Osteoblast (primary cell): Measurements from ENCODE around the gene PPP1R9A. TPM values are rescaled to one million over a fixed set of nuclear protein-coding genes. Genes with fewer than 3 reads are reported as not detected.

ENCODE experiments used
- DNase-seq: peaks from one replicate; pipeline ENCODE4 v3.0.0; 2011; ENCODE audit warnings: low spot score, mixed read lengths; ENCODE audit not compliant: insufficient read length; ENCODE audit errors: missing footprints
- H2AFZ ChIP-seq: 2 replicates; pipeline ENCODE4 v1.6.0; 2011; ENCODE audit warnings: mild to moderate bottlenecking, low read length
- H3K27ac ChIP-seq: 2 replicates; pipeline ENCODE4 v1.5.1; 2011; ENCODE audit warnings: mild to moderate bottlenecking, low read depth, low read length, moderate library complexity
- H3K27me3 ChIP-seq: 2 replicates; pipeline ENCODE4 v1.6.0; 2012; ENCODE audit warnings: mild to moderate bottlenecking, control low read depth, inconsistent platforms, low read length, moderate library complexity; ENCODE audit not compliant: insufficient read depth
- H3K36me3 ChIP-seq: 2 replicates; pipeline ENCODE4 v1.5.1; 2011; ENCODE audit warnings: mild to moderate bottlenecking, low read length, control low read depth, moderate library complexity; ENCODE audit not compliant: insufficient read depth
- H3K4me1 ChIP-seq: 2 replicates; pipeline ENCODE4 v1.5.1; 2011; ENCODE audit warnings: mild to moderate bottlenecking, low read length, control low read depth, moderate library complexity; ENCODE audit not compliant: insufficient read depth
- H3K4me2 ChIP-seq: 2 replicates; pipeline ENCODE4 v1.6.0; 2011; ENCODE audit warnings: mild to moderate bottlenecking, low read length; ENCODE audit not compliant: insufficient read depth
- H3K4me3 ChIP-seq: fragments of 200-600 bp; sonication (generic); 3 replicates; pipeline ENCODE4 v1.5.1; 2012; ENCODE audit warnings: mild to moderate bottlenecking, low read length, inconsistent platforms; ENCODE audit not compliant: insufficient read depth
- H3K79me2 ChIP-seq: 2 replicates; pipeline ENCODE4 v1.6.0; 2012; ENCODE audit warnings: mild to moderate bottlenecking, low read length, control low read depth, inconsistent platforms; ENCODE audit not compliant: insufficient read depth
- H3K9me3 ChIP-seq: 2 replicates; pipeline ENCODE4 v1.5.1; 2011; ENCODE audit warnings: low read depth, low read length, control low read depth
- H4K20me1 ChIP-seq: 2 replicates; pipeline ENCODE4 v1.6.0; 2012; ENCODE audit warnings: mild to moderate bottlenecking, low read length, control low read depth; ENCODE audit not compliant: insufficient read depth
- total RNA-seq: library from RNA; depleted of rRNA; stranded (reverse); fragments of >200 nt; gene quantifications from 2 replicates; pipeline ENCODE4 v1.2.3, GENCODE V29; 2012
- TF ChIP-seq, protein P1 (sequence below): IDR thresholded peaks from 2 replicates; pipeline ENCODE4 v1.5.1; 2011; ENCODE audit warnings: mild to moderate bottlenecking, low read depth, low read length, moderate library complexity; ENCODE audit errors: extremely low read depth

The PPP1R9A gene
- total RNA-seq, 1 donor, result under 0.01 TPM

DNA sequence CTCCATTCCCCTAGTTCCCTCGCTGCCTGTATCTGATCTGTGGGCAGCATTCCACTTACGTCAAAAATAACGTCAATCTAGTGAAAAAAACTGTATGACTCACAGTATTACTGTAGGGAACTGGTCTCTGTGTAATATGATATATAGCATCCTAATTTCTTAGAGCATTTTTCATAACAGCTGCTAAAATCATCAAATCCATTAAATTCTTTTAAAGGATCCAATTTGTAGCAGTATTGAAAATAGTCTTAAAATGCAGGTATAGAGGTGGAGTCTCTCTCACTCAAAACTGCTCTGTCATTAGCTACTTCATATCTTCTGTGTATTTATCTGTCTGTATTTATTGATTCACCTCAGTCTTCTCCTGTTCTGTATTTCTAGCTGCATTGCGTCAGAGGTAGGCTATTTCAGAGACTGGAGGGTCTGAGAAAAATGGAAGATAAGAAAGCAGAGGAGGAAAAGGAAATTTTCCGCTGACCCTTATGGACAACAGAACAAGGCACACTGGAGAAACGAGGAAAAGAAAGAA, 357.0 kb downstream of the PPP1R9A start:
- H3K27me3 ChIP-seq, result peaks cover 3% of the 10 kb centered on the region
- peaks cover 11% of the 10 kb centered on the region for H3K4me1 ChIP-seq
- H3K4me3 ChIP-seq, result peak overlapping the region; percentile 40
- peak overlapping the region; percentile 78 for H3K4me2 ChIP-seq
- H3K27ac ChIP-seq, result peak overlapping the region; percentile 67
- H2AFZ ChIP-seq, result peak overlapping the region; percentile 76
- H3K36me3 ChIP-seq, result no peaks in the 10 kb centered on the region
- H3K79me2 ChIP-seq, result no peaks in the 10 kb centered on the region
- H4K20me1 ChIP-seq, result no peaks in the 10 kb centered on the region
- TF ChIP-seq, protein P1, sequence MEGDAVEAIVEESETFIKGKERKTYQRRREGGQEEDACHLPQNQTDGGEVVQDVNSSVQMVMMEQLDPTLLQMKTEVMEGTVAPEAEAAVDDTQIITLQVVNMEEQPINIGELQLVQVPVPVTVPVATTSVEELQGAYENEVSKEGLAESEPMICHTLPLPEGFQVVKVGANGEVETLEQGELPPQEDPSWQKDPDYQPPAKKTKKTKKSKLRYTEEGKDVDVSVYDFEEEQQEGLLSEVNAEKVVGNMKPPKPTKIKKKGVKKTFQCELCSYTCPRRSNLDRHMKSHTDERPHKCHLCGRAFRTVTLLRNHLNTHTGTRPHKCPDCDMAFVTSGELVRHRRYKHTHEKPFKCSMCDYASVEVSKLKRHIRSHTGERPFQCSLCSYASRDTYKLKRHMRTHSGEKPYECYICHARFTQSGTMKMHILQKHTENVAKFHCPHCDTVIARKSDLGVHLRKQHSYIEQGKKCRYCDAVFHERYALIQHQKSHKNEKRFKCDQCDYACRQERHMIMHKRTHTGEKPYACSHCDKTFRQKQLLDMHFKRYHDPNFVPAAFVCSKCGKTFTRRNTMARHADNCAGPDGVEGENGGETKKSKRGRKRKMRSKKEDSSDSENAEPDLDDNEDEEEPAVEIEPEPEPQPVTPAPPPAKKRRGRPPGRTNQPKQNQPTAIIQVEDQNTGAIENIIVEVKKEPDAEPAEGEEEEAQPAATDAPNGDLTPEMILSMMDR, result no peak
- H3K9me3 ChIP-seq, result no peaks in the 10 kb centered on the region
- DNase-seq, result no peak

DNA sequence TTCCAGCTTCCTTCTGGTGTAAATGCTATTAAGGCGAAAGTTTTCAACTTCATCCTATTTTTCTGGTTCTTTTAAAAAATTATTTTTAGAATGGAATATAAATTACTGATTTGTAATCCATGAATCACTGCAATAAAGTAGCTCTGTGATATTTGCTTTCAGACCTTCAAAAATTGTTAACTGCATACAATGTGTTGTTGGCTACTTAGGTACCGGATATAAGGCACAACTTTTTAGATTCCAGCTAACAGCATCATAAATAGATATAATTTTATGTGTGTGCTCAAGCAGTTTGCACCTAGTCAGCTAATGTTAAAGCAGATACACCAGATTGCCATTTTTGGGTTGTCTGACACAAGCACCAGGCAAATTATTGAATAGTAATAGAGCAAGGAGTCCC, 358.2 kb downstream of the PPP1R9A start:
- Histone ChIP-seq H3K4me3 (no peak overlapping the region), H2AFZ (no peak overlapping the region), H4K20me1 (no peaks in the 10 kb centered on the region), H3K4me1 (peaks cover 11% of the 10 kb centered on the region), H3K79me2 (no peaks in the 10 kb centered on the region), H3K27me3 (peaks cover 3% of the 10 kb centered on the region), H3K9me3 (no peaks in the 10 kb centered on the region), H3K4me2 (no peak overlapping the region), H3K27ac (no peak overlapping the region), H3K36me3 (no peaks in the 10 kb centered on the region)
- DNase-seq, result no peak
- TF ChIP-seq, protein P1, result no peak

- Histone ChIP-seq H3K36me3 (no peaks in the 10 kb centered on the region), H3K79me2 (no peaks in the 10 kb centered on the region), H2AFZ (no peak overlapping the region), H3K9me3 (no peaks in the 10 kb centered on the region), H3K4me1 (peaks cover 11% of the 10 kb centered on the region), H4K20me1 (no peaks in the 10 kb centered on the region), H3K27ac (no peak overlapping the region), H3K27me3 (peaks cover 3% of the 10 kb centered on the region), H3K4me2 (no peak overlapping the region), H3K4me3 (no peak overlapping the region)
- TF ChIP-seq, protein P1, result no peak
- DNase-seq, result no peak
Measured at GRCh38 chr7:95267754-95268153, 360.4 kb downstream of the PPP1R9A start.

DNA sequence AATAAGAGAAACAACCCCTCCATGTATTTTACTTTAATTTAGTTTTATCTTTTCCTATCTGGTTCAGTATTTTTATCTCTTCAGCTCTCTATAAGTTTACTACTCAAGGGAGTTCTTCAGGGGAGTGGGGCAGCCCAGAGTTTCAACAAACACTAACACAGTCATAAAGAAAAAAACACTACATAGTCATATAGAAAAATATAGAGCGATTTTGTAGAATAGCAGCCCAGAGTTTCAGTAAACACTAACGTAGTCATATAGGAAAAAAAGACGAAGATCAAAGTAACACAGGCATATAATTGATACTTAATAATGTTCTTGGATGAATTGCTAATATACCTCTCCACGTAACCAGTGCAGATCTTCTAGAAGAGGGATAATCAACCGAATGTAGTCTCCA, 362.2 kb downstream of the PPP1R9A start:
- Histone ChIP-seq H3K4me2 (no peak overlapping the region), H3K4me3 (no peak overlapping the region), H3K36me3 (no peaks in the 10 kb centered on the region), H3K9me3 (no peaks in the 10 kb centered on the region), H2AFZ (no peak overlapping the region), H3K79me2 (no peaks in the 10 kb centered on the region), H3K27me3 (peaks cover 3% of the 10 kb centered on the region), H3K4me1 (peaks cover 2% of the 10 kb centered on the region), H4K20me1 (no peaks in the 10 kb centered on the region), H3K27ac (no peak overlapping the region)
- DNase-seq, result no peak
- TF ChIP-seq, protein P1, result no peak
